HT1080 (cell line): Measurements from ENCODE around the gene KRT80. TPM values are rescaled to one million over a fixed set of nuclear protein-coding genes. Genes with fewer than 3 reads are reported as not detected.
A peak's percentile ranks its signal among the peaks of the same experiment; 100 is the strongest.
"Not testable (repeated sequence)": the region's sequence is repeated elsewhere in the genome, so short reads cannot be mapped to it uniquely, and the experiment has no call there.

ENCODE experiments used
- DNase-seq: peaks from one replicate; pipeline ENCODE4 v3.0.0-alpha.2; 2015; ENCODE audit warnings: low read depth
- polyA plus RNA-seq, 2 experiments: library from polyadenylated mRNA; depleted of rRNA; stranded (reverse); fragments of >200 nt; gene quantifications; 2 replicates each; pipeline ENCODE4 v1.2.3, GENCODE V29; 2015
- total RNA-seq: library from RNA; depleted of rRNA; stranded (reverse); fragments of >200 nt; shearing (Covaris generic); gene quantifications from 2 replicates; pipeline ENCODE4 v1.2.3, GENCODE V29; 2014; rRNA removed

KRT80 gene
- total RNA-seq, result 6.7 and 8.2 TPM in 2 replicates
- polyA plus RNA-seq (2015; cell fraction: cytosol; rRNA removed), result 33.7 and 34.7 TPM in 2 replicates
- 29.2 and 33.4 TPM in 2 replicates for polyA plus RNA-seq (2015; cell fraction: nucleus; rRNA removed)

GRCh38 chr12:52191841-52192791 is at the start of gene KRT80:
KRT80 (minus strand) TSS chr12:52192014; CDS start chr12:52191902, 112 bp downstream.
- peak; percentile 99 for DNase-seq

DNA sequence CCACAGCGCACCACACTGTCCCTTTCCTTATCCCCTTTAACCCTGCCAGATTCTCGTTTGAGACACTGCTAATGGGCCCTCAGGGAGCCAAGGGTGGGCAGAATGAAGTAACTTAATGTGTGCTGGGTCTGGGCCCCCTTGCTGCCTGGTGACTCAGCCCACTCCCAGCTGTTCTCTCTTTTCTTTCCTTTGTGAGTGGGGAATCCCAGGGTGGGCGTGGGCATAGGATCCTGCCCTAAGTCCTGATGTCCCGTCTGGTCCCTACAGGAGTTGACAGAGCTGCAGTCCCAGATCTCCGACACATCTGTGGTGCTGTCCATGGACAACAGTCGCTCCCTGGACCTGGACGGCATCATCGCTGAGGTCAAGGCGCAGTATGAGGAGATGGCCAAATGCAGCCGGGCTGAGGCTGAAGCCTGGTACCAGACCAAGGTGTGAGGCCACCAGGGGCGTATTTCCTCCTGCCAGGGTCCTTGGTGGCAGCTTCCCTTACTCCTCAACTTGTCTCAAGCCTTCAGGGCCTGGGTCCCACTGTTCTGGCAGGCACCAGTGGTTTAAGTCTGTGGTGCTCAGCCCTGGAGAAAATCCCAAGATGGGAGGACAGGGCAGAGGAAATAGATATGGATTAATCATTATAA is 49.5 kb upstream of the KRT80 start:
- no peak for DNase-seq

DNA sequence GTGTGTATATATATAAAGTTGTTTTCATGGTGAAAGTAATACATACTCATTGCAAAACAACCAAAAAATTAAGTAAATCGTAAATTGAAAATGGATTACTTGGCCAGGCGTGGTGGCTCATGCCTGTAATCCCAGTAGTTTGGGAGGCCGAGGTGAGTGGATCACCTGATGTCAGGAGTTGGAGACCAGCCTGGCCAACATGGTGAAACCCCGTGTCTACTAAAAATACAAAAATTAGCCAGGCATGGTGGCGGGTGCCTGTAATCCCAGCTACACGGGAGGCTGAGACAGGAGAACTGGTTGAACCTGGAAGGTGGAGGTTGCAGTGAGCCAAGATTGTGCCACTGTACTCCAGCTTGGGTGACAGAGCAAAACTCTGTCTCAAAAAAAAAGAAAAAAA is 48.4 kb upstream of the KRT80 start:
- DNase-seq, result not testable (repeated sequence)

- DNase-seq, result no peak
Measured at GRCh38 chr12:52239767-52240166, 48.0 kb upstream of the KRT80 start.

DNA sequence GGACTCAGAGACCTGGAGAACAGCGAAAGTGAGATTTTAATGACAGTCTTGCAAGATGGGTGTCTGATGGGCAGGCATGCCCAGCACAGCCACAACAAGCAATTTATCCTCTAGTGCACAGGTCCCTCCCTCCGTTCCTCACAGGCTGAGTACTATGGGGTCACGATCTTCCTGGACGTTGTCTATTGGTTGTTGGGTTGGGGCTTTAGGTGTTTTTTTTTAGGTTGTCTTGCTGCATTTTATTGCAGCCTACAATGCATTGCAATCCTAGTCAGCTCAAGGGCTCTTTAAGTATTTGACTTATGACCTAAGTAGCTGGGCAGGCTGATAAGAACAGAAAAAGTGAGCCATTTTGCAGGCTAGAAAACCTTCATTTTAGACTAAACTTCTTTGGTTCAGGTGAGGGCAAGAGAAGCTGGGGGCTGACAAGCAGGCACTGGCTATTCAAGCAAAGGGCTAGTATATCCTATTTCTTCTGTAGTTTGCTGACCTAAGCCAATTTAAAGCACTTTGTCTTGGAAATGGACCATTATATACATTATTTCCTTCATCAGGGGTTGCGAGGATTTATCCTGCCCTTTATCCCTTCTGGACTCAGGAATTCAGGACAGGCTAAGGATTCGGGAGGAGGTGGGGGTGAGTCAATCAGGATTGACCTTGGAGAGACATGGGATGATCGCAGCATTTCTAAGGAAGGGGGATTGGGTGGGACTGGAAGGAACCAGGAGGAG is 47.3 kb upstream of the KRT80 start:
- no peak for DNase-seq

- DNase-seq, result no peak
Measured at GRCh38 chr12:52238207-52238840, 46.5 kb upstream of the KRT80 start.

- DNase-seq, result no peak
Measured at GRCh38 chr12:52236386-52237050, 44.7 kb upstream of the KRT80 start.

DNA sequence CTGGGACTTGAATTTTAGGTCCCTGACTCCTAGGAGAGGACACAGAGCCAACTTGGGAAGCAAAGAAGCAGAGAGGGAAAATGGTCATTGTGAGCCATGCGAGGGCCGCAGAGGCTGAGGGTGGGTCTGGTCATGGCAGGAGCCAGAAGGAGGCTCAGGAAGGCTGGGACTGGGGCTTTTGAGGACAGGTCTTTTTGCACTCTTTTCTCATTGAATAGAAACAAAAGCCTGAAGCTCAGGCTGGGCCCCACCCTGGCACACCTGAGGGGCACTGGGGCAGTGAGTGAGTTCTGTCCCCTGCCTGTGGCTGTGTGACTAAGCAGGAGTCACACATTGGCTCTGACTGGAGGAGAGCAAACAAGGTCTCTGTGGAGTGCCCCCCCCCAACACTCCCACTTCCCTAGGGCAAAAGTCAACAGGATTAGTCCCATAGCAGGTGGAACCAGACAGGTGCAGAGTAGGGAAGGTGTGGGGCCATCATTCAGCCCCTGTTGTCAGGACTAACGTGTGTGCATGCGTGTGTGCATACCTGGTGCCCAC is 44.1 kb upstream of the KRT80 start:
- no peak for DNase-seq

DNA sequence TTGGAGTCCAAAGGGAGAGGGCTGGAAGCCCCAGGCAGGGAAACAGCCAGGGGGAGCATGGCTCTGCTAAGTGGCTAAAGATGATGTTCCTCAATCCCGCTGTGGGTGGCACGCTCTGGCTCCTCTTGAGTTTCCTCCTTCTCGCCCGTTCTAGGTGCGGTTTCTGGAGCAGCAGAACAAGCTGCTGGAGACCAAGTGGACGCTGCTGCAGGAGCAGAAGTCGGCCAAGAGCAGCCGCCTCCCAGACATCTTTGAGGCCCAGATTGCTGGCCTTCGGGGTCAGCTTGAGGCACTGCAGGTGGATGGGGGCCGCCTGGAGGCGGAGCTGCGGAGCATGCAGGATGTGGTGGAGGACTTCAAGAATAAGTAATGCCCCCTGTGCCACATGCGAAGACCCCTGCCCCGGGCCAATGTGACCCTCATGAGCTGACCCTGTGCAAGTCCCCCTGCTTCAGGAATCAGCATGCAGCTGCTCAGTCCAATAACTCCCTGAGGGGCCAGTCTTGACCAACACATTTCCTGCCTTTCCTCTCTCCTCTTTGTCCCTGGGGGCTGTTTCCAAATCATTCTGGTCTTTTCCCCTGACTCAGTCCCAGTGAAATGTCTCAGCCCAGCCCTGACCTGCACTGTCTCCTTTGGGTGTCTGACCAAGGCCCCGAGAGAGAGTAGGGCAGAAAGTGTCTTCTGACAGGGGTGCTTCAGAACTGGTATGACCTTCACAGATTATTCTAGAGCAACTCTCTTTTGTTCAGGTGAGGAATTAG is 43.4 kb upstream of the KRT80 start:
- DNase-seq, result no peak

DNA sequence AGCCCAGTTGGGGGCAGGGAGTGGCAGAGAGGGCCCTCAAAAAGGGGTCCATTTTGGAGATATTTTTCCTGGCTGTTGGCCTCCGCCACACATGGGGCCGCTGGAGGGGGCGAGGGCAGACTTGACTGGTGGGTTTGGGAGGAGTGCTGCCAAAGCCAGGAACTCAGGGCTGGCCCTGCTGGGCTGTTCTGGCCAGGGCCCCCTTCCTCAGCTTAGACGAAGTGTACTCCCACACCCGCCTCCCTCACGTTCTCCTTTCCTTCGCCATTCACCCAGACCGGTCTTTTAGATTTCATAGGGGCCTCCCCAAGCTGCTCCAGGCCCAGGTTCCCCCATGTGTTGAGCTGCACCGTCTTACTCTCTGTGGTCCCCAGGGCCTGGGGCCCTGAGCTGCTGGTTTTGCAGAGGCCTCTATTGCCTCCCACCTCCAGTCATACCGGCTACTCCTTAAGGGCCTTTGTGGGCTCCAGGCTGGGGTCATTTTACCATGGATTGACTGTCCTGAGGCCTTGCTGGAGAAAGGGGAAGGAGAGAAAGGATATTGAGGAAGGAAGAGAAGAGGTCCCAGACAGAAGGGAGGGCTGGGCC is 42.5 kb upstream of the KRT80 start:
- DNase-seq, result no peak

- no peak for DNase-seq
Measured at GRCh38 chr12:52233462-52234207, 41.8 kb upstream of the KRT80 start.

GRCh38 chr12:52232674-52233461 is 41.1 kb upstream of the KRT80 start, which contains the start of gene KRT7:
KRT7 (plus strand) TSS chr12:52233243; CDS start chr12:52233297, 54 bp downstream.
- no peak for DNase-seq

GRCh38 chr12:52232203-52232673 is 40.4 kb upstream of the KRT80 start:
- no peak for DNase-seq

DNA sequence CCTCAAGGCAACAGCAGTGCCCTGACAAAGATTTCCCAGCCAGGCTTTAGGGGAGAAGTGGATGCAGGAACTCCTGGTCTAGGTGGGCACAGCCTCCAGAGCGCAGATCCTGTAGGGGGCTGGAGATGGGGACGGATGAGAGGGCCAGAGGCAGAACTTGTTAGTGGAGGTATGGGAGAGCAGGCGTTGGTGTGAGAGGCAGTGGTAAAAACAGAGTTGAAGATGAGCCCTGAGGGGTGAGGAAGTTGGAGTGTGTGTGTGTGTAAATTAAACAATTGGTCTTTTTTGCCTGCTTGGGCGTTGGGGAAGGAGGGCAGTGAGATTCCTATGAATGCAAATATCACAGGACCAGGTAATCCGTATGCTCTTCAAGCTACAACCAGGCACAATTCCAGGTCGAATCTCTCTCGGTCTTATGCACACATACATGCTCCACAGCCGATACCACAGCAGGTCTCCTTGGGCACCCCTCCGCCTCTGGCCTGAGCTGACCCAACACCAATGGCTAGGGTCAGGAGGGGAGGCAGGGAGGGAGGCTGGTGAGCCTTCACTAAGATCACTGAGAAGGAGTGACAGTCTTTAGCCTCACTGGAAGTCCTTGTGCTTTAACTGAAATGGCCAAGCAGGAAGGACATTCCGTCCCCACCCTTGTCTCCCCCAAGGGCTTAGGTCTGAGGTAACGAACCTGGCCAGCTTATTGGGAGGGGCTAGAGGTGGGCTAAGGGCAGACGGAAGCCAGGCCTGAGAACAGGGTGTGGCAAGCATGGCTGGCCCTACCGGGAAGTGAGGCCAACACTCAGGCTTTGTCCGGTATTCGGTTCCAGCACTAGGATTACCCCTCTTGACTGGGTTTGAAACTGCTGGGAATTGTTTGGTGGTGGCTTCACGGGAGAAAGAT is 39.7 kb upstream of the KRT80 start:
- no peak for DNase-seq

- peak; percentile 90 for DNase-seq
Measured at GRCh38 chr12:52230364-52231281, 38.8 kb upstream of the KRT80 start.
